Fibroblast of lung (primary cell): ENCODE results near the gene IQSEC3.

ENCODE experiments used
- CTCF ChIP-seq, 2 donors: IDR thresholded peaks in 1 of 2; conservative IDR thresholded peaks in 1 of 2; 1 replicate in 1 of 2; 2 replicates in 1 of 2; pipeline ENCODE4 v1.5.1; 2011 to 2012; ENCODE audit warnings: low read length in 2 of 2, control low read depth in 1 of 2, inconsistent platforms in 1 of 2, low read depth in 1 of 2, mild to moderate bottlenecking in 1 of 2
- EZH2 ChIP-seq: IDR thresholded peaks from 2 replicates; pipeline ENCODE4 v1.5.1; 2012; ENCODE audit warnings: low read length, control low read depth, mild to moderate bottlenecking; ENCODE audit errors: missing control alignments

GRCh38 chr12:220491-220890, 153.9 kb downstream of the IQSEC3 start:
- TF ChIP-seq CTCF (conservative IDR thresholded peaks at IDR 0.05 in 1 of 2, IDR thresholded peaks at IDR 0.05 in 1 of 2; ENCODE audit: low read depth in 1 of 2, low read length in 2 of 2): no peak
- TF ChIP-seq EZH2: no peak
